ENCODE data around the gene ZNF281.
"Not testable (repeated sequence)": the region's sequence is repeated elsewhere in the genome, so short reads cannot be mapped to it uniquely, and the experiment has no call there.

Gene ZNF281

DNA sequence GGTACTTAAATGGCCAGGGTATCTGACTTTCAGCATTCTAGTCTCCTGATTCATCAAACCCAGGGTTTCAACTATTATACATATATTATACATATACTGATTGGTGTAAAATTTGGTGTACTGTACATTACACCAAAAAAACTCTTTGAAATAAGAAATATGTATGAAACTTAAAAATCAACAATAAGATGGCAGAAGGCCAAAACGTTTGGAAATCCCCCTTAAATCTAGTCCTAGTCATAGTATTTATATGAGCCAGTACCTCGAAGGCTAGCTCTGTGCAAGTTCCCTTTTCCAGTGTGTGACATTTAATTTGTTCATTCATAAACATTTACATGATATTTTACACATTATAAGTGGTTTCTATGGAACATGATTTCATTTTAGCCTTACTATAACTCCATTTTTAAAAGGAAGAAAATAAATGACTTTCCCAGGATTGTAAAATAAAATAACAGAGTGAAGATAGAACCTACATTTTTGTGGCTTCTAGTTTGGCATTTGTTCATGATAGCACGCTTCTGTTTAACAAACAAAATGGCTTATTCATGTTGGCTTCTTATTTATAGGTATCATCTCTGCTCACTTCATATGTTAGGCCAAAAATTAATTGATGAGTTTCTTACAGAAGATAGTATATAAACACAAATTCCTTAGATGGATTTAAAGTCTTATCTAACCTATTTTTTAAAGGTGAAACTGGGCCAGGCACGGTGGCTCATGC, 18.8 kb upstream of the ZNF281 start:
- no peak for DNase-seq

DNA sequence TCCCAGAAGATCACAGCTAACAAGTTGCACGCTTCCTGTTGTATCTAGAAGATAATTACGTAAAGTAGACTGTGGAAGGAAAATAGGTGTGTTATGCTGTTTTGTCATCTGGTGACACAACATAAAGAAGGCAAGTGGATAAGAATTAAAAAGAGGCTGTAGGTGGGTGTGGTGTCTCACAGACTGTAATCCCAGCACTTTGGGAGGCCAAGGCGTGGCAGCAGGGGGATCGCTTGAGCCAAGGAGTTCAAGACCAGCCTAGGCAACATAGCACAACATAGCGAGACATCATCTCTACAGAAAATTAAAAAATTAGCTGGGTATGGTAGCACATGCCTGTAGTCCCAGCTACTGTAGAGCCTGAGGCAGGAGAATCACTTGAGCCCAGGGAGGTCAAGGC, 17.9 kb upstream of the ZNF281 start:
- DNase-seq = no peak

DNA sequence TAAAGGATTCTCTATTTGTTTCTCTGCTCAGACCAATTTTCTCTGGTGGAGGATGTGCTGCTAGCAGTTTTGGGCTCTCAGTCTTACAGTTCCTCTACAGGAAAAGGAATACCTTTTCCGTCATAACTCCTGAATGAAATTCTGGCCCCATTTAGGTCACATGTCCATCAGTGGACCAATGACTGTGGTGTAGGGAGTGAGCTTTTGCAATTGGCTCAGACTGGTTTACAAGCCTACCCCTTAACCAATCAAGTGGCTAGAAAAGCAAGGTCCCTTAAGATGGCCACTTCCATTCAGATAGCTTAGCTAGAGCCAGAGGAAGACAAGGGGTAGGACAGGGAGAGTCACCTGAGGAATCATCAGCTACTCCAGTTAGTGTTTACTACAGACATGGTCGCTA, 16.4 kb upstream of the ZNF281 start:
- no peak for DNase-seq

DNA sequence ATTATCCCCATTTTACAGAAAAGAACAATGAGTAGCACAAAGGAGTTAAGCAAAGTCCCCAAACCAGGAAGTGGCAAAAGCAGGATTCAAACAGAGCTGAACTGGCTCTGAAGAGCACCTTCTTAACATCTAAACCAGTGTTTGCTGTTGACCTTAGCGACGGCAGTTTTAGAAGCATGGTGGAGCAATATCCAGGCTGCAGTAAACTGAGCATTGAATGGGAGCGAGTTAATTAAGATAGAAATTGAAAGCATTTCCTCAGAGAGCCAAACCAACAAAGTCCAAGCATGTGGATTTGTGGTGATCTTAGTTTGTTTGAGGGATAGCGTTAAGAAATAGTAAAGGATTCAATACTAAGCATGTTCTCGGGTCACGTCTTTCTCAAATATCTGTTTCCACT, 13.4 kb upstream of the ZNF281 start:
- DNase-seq = no peak

DNA sequence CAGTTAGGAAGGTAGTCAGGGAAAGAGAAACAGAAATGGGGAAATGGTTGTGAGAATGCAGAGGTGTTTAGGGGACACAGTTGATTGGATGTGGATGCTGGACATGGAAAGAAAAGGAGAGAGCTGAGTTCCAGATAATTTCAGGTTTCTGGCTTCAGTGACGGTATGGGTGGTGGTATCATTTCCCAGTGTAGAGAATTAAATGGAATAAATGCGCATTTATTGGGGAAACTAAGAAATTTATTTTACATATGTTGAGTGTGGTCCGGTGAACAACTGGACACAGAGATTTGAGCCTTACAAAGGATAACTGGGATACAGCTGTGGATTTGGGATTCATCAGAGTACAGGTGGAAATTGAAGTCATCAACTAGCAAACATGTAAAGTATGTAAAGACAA, 12.4 kb upstream of the ZNF281 start:
- no peak for DNase-seq

DNA sequence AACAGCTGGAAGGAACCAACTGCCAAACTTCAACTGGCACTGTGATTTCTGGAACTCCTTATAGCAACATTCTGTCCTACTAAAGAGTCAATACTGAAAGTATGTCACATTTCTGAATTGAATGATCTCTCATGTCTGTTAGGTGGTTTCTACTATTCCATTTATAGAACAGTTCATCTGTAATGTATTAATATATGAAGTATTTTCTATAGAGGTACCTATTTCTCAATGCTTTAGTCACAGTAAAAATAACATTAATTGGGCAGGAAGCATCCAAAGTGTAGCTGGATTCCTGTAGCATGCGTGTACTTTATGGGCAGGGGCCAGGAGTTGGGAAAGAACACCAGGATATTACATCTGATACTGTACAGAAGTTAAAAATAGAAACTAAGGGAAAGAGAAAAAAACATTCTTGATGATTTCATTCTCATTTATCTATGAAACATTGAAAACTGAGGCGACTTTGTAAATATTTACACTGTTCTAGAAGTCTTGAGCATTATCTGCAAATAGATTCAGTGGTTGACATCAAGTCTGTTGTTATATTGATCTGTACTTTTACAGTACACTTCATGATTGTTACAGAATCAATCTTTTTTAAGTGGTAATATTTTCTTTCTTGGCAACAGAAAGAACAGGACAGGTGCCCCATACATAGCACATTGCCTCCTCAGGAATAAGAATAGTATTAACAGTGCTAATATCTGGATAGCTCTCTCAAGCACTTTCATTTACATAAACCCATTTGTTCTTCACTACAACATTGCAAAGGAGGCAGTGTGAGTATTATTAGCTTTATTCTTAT, 6.2 kb upstream of the ZNF281 start:
- DNase-seq = no peak

DNA sequence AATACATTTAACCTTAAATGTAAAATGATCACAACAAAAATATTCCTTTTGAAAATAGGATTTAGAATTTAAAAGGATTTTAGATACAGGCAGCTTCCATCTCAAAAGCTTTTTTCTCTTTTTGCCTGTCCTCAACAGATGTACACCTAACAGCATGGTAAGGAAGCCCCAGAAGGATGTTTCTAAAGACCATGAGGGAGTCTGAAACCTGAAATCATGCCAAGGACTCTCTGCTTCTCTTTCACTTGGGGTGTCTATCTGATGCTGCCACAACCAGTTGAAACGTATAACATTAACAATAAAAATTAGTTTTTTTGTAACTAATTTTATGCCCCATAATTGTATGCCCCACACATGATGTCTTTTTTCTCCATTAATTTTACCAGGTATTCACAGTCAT, 5.4 kb upstream of the ZNF281 start:
- DNase-seq = no peak

DNA sequence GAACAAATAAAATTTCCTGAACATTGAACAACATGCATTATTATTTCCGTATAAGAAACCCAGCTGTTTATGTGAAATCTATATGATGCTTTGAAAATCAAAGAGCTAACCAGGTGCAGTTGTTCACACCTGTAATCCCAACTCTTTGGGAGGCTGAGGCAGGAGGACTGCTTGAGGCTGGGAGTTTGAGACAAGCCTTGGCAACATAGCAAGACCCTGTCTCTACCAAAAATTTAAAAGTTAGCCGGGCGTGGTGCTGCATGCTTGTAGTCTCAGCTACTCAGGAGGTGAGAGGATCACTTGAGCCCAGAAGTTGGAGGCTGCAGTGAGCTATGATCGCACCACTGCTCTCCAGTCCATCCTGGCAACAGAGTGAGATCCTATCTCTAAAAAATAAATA, 4.8 kb upstream of the ZNF281 start:
- no peak for DNase-seq

DNA sequence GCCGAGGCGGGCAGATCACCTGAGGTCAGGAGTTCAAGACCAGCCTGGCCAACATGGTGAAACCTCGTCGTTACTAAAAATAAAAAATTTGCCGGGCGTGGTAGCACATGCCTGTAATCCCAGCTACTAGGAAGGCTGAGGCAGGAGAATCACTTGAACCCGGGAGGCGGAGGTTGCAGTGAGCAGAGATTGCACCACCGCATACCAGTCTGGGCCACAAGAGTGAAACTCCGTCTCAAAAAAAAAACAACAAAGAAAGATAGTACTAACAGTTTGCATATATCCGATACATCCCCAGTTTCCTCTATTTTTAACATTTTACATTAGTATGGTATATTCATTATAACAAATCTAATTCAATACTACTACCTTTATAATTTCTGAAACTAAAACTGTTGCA, 3.9 kb upstream of the ZNF281 start:
- DNase-seq = not testable (repeated sequence)

DNA sequence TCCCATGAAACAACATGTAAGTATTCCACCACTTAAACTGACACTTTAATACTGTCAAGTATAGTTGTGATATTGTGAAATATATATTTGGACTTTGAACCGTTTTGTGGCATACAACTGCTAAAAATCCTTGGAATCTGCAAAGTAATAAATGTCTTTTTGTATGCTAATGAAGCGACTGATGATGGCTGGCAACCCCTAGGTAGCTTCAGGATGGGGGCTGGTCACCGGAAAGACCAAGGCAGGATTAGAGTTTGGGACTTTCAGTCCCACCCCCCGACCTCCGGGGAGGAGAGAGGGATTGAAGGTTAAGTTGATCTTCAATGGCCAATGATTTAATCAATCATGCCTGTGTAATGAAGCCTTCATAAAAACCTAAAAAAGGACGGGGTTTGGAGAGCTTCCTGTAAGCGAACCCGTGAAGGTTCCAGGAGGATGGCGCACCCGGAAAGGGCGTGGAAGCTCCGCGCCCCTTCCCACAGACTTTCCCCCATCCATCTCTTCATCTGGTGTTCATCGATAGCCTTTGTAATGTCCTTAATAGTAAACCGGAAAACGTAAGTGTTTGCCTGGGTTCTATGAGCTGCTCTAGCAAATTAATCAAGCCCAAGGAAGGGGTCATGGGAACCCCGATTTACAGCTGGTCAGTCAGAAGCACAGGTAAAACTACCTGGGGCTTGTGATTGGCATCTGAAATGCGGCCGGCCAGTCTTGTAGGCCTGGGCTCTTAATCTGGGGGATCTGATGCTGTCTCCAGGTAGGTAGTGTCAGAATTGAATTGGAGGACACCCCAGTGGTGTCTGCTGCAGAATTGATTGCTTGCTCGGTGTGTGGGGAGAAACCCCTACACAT, 1.8 kb upstream of the ZNF281 start:
- no peak for DNase-seq

DNA sequence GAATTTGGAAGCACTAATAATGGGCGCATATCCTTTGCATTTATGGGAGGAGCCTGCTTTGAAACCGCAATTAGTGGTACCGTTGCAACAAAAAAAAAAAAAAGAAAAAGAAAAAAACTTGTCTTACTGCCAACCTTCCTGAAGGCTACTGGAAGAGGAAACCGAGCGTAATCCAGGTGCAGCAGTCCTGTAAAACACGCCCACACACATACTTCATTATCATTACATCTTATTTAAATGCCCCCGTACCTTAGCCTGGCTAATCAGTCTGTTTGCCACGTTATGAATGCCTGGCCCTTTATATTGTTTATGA, 686 bp upstream of the ZNF281 start:
- DNase-seq = no peak

DNA sequence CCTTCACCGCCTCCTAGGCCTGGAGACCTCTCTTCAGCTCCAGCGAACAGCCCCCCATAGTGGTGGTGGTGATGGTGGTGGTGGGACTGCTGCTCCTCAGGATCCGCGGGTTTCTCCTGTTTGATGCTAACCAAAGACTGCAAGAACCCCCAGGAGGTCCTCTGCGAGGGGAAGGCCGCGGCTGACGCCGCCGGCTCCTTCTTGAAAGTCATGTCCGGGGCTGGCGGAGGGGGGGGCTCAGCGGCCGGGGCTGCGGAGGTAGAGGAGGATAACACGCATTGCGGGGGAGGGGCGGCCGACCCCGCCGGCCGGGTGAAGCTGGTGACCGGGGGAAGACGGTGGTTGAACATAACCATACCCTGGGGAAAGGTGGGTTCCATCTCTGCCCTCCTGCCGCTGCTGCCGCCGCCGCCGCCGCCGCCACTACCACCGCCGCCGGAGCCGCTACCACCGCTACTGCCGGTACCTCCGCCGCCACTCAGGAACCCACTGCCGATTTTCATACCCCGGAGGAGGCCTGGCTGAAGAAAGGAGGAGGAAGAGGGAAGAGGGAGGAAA, 554 bp downstream of the ZNF281 start:
- DNase-seq = no peak

DNA sequence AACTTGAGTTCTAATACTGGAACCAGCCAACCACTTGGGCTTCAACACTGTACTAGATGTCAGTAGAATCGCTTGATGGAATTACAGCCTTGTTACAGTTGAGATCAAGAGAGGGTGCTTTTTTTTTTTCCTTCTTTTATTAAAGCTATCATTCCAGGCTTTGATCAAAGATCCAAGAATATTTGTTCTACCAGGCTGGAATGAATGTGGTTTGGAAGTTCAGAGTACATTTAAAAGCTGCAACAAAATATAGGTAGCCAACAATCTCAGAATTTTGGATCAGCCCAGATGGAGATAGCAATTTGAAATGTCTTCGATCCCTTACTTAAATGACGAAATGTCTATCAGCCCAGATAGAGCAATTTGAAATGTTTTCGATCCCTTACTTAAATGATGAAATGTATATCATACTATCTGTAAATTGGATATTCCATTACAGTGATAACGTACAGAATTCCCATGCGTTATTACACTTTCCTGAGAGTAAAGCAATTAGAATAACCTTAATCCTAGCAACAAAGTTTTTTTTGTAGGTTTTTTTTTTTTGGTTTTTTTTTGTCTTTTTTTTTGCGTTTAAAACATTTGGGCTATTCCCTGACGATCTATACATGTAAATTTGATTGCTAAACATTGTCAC, 3.6 kb downstream of the ZNF281 start:
- no peak for DNase-seq

DNA sequence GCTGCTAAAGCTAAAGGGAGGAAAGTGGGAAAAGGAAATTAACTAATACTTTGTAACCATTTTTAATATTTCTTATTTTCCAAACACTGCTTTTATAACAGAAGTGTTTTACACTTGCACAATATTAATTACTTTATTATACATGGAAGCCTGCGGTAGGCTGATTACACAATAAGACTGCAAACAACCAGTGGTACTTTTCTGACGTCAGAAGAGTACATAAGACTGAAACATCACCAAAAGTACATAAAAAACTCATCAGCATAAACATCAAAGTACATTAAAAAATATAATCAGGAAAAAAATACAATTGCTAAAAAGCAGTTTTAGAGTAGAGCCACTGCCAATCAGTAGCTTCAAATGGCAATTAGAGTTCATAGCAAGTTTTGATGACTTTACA, 4.6 kb downstream of the ZNF281 start:
- DNase-seq = no peak

DNA sequence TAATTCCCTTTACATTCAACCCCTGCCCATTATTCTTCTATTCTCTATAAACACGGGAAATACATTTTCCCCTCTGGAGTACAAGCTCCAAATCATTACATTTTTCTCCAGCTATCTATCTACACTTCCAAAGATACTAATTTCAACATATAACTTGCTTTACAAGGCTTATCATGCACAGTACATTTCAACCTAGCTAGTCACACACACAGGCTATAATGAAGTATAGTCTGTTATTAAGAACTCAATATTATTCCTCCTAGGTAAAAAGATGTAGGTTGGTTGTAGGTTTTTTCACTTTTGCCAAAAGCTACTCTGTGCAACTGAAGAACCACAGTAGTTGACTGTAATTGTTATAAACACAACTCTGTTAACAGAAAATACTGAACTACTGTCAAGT, 8.1 kb downstream of the ZNF281 start:
- DNase-seq = no peak

DNA sequence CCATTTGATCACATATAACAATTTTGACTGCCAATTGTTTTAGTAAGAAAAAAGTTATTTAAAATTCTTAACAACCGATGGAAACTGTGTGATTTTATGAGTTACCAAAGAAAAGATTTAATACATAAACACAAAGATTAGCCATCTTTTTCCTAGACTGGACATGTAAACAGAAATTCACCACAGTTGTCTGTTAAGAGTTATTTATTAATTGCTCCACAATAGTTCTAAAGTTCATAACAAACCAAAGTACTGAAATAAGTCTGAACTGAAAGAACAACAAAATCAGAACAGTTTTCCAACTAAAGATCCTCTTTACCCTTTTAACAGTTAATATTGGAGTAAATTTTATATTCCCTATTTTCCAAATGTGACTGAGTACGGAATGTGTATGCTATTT, 8.6 kb downstream of the ZNF281 start:
- DNase-seq = no peak

DNA sequence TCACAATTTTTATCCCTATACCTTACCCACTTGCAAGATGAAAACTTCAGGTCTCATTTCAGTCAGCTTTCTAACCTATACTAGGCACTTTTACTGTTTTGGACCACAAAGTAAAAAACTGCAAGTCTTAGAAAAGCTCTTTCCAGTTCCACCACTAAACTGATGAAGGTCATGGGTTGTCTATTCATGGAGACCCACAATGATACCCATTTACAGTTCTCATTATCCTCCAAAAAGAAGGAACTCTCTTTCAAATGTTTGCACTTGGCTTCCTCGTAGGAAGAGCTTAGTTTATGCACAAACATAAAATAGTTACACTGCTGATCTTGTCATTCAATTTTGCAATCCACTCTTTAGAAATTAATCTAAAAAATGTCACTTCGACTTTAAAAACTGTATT, 9.3 kb downstream of the ZNF281 start:
- no peak for DNase-seq

DNA sequence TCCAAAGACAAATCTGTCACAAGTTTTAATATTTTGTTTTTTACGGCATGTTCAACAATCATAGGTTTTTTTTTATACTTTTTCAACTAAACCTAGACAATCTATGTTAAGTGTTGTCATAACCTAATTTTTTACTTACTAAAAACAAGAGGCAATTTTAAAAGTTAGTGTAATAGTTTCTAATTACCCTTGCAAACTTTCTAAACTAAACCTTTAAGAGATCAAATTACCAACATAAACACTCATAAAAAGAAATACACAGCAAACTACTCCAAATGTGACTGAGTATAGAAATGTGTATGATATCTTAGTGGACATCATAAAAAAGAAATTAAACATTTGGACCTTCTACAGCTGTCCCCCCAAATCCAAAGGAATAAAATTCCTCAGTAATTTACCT, 10.0 kb downstream of the ZNF281 start:
- no peak for DNase-seq

DNA sequence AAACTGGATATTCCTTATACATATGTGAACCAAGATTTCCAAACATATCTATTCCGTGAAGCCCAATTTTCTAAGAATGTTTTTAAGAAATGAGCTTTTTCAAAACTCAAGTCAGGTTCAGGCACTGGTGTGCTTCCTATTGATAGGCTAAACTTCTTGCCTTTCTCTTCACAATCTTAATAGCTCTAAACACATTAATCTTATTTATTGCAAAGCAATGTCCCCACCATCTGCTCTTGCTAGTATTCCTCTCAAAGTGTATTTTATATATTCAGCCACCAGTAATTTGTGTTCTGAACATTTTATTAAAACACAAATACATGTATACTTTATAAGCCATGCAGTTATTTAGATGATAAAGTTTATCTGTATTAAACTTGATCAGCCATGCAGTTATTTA, 11.5 kb downstream of the ZNF281 start:
- DNase-seq = no peak

DNA sequence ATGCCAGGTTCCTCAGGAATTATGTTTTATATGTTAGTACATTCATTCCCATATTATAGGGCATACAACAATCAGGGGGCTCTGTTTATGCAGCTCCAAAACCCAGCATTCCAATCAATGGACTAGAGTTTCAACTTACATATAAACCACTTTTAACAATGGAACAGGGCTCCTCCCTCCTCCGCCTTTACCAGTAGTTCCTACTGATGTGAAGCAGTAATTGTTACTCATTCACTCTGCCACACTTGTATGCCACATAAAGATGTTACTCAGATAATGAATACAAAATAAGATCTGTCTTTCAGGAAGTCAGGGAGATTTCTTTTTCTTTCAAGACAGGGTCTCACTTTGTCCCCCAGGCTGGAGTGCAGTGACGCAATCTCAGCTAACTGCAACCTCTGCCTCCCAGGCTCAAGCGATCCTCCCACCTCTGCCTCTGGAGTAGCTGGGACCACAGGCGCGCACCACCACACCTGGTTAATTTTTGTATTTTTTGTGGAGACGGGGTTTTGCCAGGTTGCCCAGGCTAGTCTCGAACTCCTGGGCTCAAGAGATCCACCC, 17.1 kb downstream of the ZNF281 start:
- DNase-seq = no peak

DNA sequence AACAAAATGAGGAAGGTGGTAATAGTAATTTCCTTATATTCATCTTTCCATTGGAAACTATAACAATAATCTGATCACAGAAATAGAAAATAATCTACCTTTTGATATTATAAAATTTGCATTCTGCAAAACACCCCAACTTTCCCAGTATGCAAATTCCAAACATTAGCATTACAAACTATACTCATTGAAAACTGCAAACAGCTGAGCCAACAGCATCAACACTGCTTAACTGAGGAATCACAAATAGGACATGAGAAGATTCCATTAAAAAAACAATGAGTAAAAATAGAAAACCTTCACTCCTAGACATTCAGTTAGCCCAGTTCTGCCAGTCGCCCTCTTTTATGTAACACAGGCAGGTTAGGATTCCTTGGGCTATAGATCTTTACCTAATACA, 18.1 kb downstream of the ZNF281 start:
- DNase-seq = no peak

DNA sequence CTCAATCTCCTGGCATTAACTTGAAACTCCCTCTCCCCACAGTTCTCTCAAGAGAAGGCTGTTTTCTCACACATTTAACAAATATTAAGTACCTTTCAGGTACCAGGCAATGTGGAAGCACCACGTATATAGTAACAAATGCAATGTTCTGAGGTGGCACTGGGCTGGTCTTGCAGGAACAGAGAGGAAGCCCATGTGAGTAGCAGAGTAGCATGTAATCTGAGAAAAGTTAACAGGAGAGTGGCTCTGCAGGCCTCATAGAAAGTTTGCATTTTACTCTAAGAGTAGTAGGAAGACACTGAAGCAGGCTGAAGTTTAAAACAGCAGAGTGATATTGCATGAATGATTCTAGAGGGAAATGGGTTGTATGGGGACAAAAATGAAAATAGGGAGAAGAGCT, 21.0 kb downstream of the ZNF281 start:
- DNase-seq = no peak

DNA sequence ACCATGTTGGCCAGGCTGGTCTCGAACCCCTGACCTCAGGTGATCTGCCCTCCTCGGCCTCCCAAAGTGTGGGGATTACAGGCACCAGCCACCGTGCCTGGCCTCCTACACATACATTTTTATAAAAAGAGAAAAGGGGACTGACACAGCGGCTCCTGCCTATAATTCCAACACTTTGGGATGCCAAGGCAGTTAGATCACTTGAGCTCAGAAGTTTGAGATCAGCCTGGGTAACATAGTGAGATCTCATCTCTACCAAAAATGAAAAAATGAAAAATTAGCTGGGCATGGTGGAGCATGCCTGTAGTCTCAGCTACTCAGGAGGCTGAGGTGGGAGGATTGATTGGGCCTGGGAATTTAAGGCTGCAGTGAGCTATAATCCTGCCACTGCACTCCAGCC, 23.4 kb downstream of the ZNF281 start:
- no peak for DNase-seq

Measured in NCI-H1930 (cell line).